OCI-LY1 (cell line): ENCODE measurements around the gene PWP1.

ENCODE experiments used
- H2AFZ ChIP-seq: fragments of 200-600 bp; sonication (generic), shearing (Covaris generic); 2 replicates; pipeline ENCODE4 v1.6.0; 2014; ENCODE audit warnings: antibody characterized with exemption, mild to moderate bottlenecking, low read length
- H3F3A ChIP-seq: fragments of 200-600 bp; sonication (generic), shearing (Covaris generic); 2 replicates; pipeline ENCODE4 v1.6.0; 2014; ENCODE audit warnings: mild to moderate bottlenecking, antibody characterized with exemption, low read length, moderate library complexity; ENCODE audit not compliant: insufficient read depth
- H3K27ac ChIP-seq: fragments of 200-600 bp; sonication (generic); 2 replicates; pipeline ENCODE4 v1.5.1; 2014; ENCODE audit warnings: low read length, mixed run types, mild to moderate bottlenecking, low read depth; ENCODE audit not compliant: poor library complexity, severe bottlenecking
- H3K27me3 ChIP-seq: fragments of 200-600 bp; sonication (generic); 2 replicates; pipeline ENCODE4 v1.6.0; 2014; ENCODE audit warnings: antibody characterized with exemption, mild to moderate bottlenecking, low read length, moderate library complexity; ENCODE audit not compliant: insufficient read depth
- H3K36me3 ChIP-seq: fragments of 200-600 bp; sonication (generic); 2 replicates; pipeline ENCODE4 v1.6.1; 2014; ENCODE audit warnings: mild to moderate bottlenecking, antibody characterized with exemption, low read length, moderate library complexity, mixed read lengths; ENCODE audit not compliant: insufficient read depth
- H3K4me1 ChIP-seq: fragments of 200-600 bp; sonication (generic); 2 replicates; pipeline ENCODE4 v1.5.1; 2014; ENCODE audit warnings: mild to moderate bottlenecking, low read length, moderate library complexity; ENCODE audit not compliant: insufficient read depth, severe bottlenecking
- H3K4me2 ChIP-seq: fragments of 200-600 bp; sonication (generic), shearing (Covaris generic); 2 replicates; pipeline ENCODE4 v1.6.1; 2014; ENCODE audit warnings: low read length
- H3K4me3 ChIP-seq: fragments of 200-600 bp; sonication (generic); 2 replicates; pipeline ENCODE4 v1.5.1; 2014; ENCODE audit warnings: low read length, low read depth, mild to moderate bottlenecking, mixed read lengths; ENCODE audit not compliant: poor library complexity, severe bottlenecking
- H3K79me2 ChIP-seq: fragments of 200-600 bp; shearing (Covaris generic); 2 replicates; pipeline ENCODE4 v1.6.1; 2016; ENCODE audit warnings: mixed run types, low read length, mixed read lengths; ENCODE audit not compliant: insufficient read depth
- H3K9ac ChIP-seq: fragments of 200-600 bp; sonication (generic), shearing (Covaris generic); 2 replicates; pipeline ENCODE4 v1.6.1; 2014; ENCODE audit warnings: mild to moderate bottlenecking, low read length, mixed read lengths
- H3K9me2 ChIP-seq: fragments of 200-600 bp; sonication (generic), shearing (Covaris generic); 2 replicates; pipeline ENCODE4 v1.6.1; 2014; ENCODE audit warnings: low read depth, mild to moderate bottlenecking, low read length, mixed read lengths
- H3K9me3 ChIP-seq: fragments of 200-600 bp; shearing (Covaris generic); 2 replicates; pipeline ENCODE4 v1.6.1; 2014; ENCODE audit warnings: low read length, mixed read lengths
- H4K20me1 ChIP-seq: fragments of 200-600 bp; sonication (generic), shearing (Covaris generic); 2 replicates; pipeline ENCODE4 v1.6.0; 2016; ENCODE audit warnings: mild to moderate bottlenecking, low read length; ENCODE audit not compliant: insufficient read depth
- EZH2 ChIP-seq: fragments of 200-600 bp; sonication (generic), shearing (Covaris generic); IDR thresholded peaks from 2 replicates; pipeline ENCODE4 v1.8.0; 2017; ENCODE audit warnings: borderline replicate concordance, mixed run types, mild to moderate bottlenecking, antibody characterized with exemption, low read length, moderate library complexity, mixed read lengths
- TF ChIP-seq, protein P1 (sequence below): fragments of 200-600 bp; sonication (generic), shearing (Covaris generic); IDR thresholded peaks from 2 replicates; pipeline ENCODE4 v1.5.1; 2017; ENCODE audit warnings: mild to moderate bottlenecking, antibody characterized with exemption, low read length, moderate library complexity, mixed read lengths

Gene PWP1

DNA sequence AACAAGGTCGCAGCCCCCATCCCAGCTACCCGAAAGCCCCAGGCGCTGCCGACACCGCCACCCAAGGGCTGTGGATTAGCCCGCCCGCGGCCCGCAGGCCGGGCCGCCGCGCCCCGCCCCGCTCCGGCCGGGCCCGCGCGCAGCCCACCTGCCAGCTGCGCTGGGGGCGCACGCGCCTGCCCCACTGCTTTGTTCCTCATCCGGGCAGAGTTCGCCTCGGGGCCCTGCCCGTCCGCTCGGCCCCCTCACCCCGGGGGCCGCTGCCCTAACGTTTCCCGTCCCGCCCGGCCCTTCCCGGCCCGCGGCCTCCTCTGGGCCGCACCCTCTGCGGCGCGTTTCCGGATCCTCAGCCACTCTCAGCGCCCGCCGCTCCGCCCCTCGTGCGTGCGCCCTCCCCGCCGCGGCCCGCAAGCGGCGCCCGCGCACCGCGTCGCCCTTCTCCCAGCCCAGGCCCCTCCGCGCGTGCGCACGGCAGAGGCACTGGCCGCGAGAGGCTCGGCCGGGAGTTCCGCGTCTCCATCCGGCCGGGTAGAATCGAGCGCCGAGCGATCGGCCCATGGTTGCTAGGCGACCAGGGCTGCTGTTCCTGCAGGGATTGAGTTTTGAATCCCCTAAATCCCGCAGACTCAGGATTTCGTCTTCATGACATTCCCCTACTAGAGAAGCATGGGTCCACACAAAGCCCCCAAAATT is 75.4 kb downstream of the PWP1 start, which contains the start of gene PRDM4:
Gene PRDM4, minus strand, starts transcription at position 329 of the 693 bp plus-strand sequence. CDS start 622 bp downstream, outside the sequence.
- Histone ChIP-seq H3K4me3 (peak within 1 kb of the TSS; percentile 91), H3K27ac (peak within 1 kb of the TSS; percentile 43), H2AFZ (peak within 1 kb of the TSS; percentile 86), H3K27me3 (no peaks in the 10 kb centered on the region), H3K9me3 (no peaks in the 10 kb centered on the region), H3F3A (no peaks in the 10 kb centered on the region), H3K4me1 (peaks cover 22% of the 10 kb centered on the region), H3K79me2 (peaks cover 23% of the 10 kb centered on the region), H4K20me1 (no peaks in the 10 kb centered on the region), H3K36me3 (peaks cover 11% of the 10 kb centered on the region; the same call in 1 of the 2 replicates), H3K9me2 (no peaks in the 10 kb centered on the region), H3K4me2 (peak within 1 kb of the TSS; percentile 97), H3K9ac (peak within 1 kb of the TSS; percentile 90)
- TF ChIP-seq, protein P1, sequence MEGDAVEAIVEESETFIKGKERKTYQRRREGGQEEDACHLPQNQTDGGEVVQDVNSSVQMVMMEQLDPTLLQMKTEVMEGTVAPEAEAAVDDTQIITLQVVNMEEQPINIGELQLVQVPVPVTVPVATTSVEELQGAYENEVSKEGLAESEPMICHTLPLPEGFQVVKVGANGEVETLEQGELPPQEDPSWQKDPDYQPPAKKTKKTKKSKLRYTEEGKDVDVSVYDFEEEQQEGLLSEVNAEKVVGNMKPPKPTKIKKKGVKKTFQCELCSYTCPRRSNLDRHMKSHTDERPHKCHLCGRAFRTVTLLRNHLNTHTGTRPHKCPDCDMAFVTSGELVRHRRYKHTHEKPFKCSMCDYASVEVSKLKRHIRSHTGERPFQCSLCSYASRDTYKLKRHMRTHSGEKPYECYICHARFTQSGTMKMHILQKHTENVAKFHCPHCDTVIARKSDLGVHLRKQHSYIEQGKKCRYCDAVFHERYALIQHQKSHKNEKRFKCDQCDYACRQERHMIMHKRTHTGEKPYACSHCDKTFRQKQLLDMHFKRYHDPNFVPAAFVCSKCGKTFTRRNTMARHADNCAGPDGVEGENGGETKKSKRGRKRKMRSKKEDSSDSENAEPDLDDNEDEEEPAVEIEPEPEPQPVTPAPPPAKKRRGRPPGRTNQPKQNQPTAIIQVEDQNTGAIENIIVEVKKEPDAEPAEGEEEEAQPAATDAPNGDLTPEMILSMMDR = no peak
- TF ChIP-seq EZH2 = no peak

DNA sequence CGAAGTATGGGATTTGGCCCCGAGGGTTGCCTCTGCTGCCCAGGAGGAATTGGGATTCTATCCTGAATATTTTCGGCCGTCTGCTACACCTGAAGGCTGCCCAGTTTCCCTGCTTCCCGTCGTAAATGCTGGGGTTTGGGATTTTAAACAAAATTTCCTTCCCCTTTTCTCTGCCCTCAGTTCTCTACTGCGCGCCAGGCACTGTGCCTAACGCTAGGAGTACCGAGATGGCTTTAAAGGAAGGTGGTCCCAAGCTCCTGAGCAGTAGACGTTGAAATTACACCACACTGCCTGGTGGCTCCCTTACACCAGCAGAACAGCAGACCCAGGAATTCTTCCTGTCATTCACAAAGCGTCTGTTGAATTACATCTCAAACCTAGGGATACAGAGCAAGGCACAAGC is 75.9 kb downstream of the PWP1 start:
- Histone ChIP-seq H3K9me2 (no peaks in the 10 kb centered on the region), H4K20me1 (no peaks in the 10 kb centered on the region), H3K9me3 (no peaks in the 10 kb centered on the region), H3K4me3 (peak overlapping the region; percentile 91), H3K9ac (peak overlapping the region; percentile 61), H3K4me1 (peaks cover 22% of the 10 kb centered on the region), H2AFZ (peak overlapping the region; percentile 86), H3K36me3 (peaks cover 6% of the 10 kb centered on the region; the same call in 1 of the 2 replicates), H3K79me2 (peaks cover 23% of the 10 kb centered on the region), H3K4me2 (peak overlapping the region; percentile 77), H3F3A (no peaks in the 10 kb centered on the region), H3K27me3 (no peaks in the 10 kb centered on the region), H3K27ac (no peak overlapping the region)
- TF ChIP-seq, protein P1 = no peak
